Breast epithelium (tissue), 3 donors: ENCODE results near the gene TCAF2.
"Not testable (repeated sequence)": the region's sequence is repeated elsewhere in the genome, so short reads cannot be mapped to it uniquely, and the experiment has no call there.

Experiments used
- POLR2A ChIP-seq: fragments of 450-650 bp; IDR thresholded peaks from one replicate; pipeline ENCODE4 v1.6.1; 2016; ENCODE audit warnings: antibody characterized with exemption, mild to moderate bottlenecking, moderate library complexity
- POLR2AphosphoS5 ChIP-seq, 3 donors: sonication (generic); formaldehyde crosslinking; IDR thresholded peaks; one replicate each; pipeline ENCODE4 v1.6.1; 2017; ENCODE audit warnings: antibody characterized with exemption in 3 of 3
- TF ChIP-seq, protein P1 (sequence below), 3 donors: fragments of 450-650 bp; IDR thresholded peaks; one replicate each; pipeline ENCODE4 v1.5.1; 2016 to 2017; ENCODE audit warnings: antibody characterized with exemption in 3 of 3, mild to moderate bottlenecking in 3 of 3, moderate library complexity in 3 of 3

DNA sequence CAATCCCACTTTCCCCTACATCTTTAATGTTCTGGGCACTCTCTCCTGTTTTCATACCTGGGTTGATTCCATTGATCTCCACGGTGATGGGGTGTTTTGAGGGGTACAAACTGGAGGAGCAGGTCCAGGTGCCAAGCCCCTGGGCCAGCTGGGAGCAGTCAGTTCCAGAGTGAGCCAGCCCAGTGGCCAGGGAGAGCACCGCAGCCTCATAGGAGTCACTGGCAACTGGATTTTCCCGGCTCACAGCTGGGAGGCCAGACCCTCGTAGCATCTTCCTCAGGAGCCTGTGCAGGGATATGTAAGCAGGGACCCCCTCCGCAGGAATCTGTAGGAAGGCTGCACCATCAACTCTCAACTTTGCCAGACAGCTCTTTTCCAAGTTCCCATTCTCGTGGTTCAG is 25.8 kb downstream of the TCAF2 start:
- TF ChIP-seq, protein P1, sequence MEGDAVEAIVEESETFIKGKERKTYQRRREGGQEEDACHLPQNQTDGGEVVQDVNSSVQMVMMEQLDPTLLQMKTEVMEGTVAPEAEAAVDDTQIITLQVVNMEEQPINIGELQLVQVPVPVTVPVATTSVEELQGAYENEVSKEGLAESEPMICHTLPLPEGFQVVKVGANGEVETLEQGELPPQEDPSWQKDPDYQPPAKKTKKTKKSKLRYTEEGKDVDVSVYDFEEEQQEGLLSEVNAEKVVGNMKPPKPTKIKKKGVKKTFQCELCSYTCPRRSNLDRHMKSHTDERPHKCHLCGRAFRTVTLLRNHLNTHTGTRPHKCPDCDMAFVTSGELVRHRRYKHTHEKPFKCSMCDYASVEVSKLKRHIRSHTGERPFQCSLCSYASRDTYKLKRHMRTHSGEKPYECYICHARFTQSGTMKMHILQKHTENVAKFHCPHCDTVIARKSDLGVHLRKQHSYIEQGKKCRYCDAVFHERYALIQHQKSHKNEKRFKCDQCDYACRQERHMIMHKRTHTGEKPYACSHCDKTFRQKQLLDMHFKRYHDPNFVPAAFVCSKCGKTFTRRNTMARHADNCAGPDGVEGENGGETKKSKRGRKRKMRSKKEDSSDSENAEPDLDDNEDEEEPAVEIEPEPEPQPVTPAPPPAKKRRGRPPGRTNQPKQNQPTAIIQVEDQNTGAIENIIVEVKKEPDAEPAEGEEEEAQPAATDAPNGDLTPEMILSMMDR (IDR thresholded peaks at IDR 0.05) = not testable (repeated sequence)
- not testable (repeated sequence) for TF ChIP-seq POLR2A; POLR2AphosphoS5 (IDR thresholded peaks at IDR 0.05)
